GM12878 (cell line): ENCODE results near the gene PPP1CA. TPM values are rescaled to one million over a fixed set of nuclear protein-coding genes. Genes with fewer than 3 reads are reported as not detected.

Source experiments
- ASH2L ChIP-seq: fragments of 300-600, 200-600 bp; sonication (generic); IDR thresholded peaks from 2 replicates; pipeline ENCODE4 v1.6.1; 2017; ENCODE audit warnings: low read depth, mild to moderate bottlenecking, borderline replicate concordance
- BACH1 ChIP-seq: fragments of 450-650 bp; IDR thresholded peaks from 2 replicates; pipeline ENCODE4 v1.6.1; 2017; ENCODE audit warnings: mild to moderate bottlenecking, borderline replicate concordance
- BMI1 ChIP-seq: fragments of 450-650 bp; IDR thresholded peaks from 2 replicates; pipeline ENCODE4 v1.6.1; 2016; ENCODE audit warnings: mild to moderate bottlenecking, moderate library complexity, borderline replicate concordance
- CBX5 ChIP-seq: sonication (generic); IDR thresholded peaks from 2 replicates; pipeline ENCODE4 v1.6.1; 2016; ENCODE audit warnings: low read depth, moderate library complexity, mild to moderate bottlenecking, inconsistent platforms
- ESRRA ChIP-seq: IDR thresholded peaks from 2 replicates; pipeline ENCODE4 v1.6.1; 2012; ENCODE audit warnings: mild to moderate bottlenecking, low read length, improper control_type of control experiment
- HSF1 ChIP-seq: fragments of 150-350 bp; IDR thresholded peaks from 2 replicates; pipeline ENCODE4 v1.6.1; 2014; ENCODE audit warnings: mild to moderate bottlenecking, low read depth, low read length
- MEF2A ChIP-seq: IDR thresholded peaks from 2 replicates; pipeline ENCODE4 v1.6.1; 2011; ENCODE audit warnings: low read depth, mild to moderate bottlenecking, low read length, moderate library complexity; ENCODE audit not compliant: insufficient read depth
- MTA2 ChIP-seq: fragments of 450-650 bp; IDR thresholded peaks from 2 replicates; pipeline ENCODE4 v1.6.1; 2016; ENCODE audit warnings: low read depth, mild to moderate bottlenecking, moderate library complexity
- NBN ChIP-seq: fragments of 450-650 bp; IDR thresholded peaks from 2 replicates; pipeline ENCODE4 v1.6.1; 2016
- NFIC ChIP-seq: IDR thresholded peaks from 2 replicates; pipeline ENCODE4 v1.6.1; 2012; ENCODE audit warnings: low read depth, mild to moderate bottlenecking, inconsistent platforms, low read length, moderate library complexity
- NFXL1 ChIP-seq: fragments of 450-650 bp; IDR thresholded peaks from 2 replicates; pipeline ENCODE4 v1.6.1; 2017; ENCODE audit warnings: antibody characterized with exemption, mild to moderate bottlenecking, borderline replicate concordance
- PKNOX1 ChIP-seq: fragments of 450-650 bp; IDR thresholded peaks from 2 replicates; pipeline ENCODE4 v1.6.1; 2016; ENCODE audit warnings: mild to moderate bottlenecking
- POLR2A ChIP-seq: IDR thresholded peaks from 2 replicates; pipeline ENCODE4 v1.6.1; 2011; ENCODE audit warnings: low read depth, mild to moderate bottlenecking, low read length
- SRF ChIP-seq, 2 experiments: IDR thresholded peaks; 2 replicates each; pipeline ENCODE4 v1.6.1; 2011; ENCODE audit warnings: low read depth in 2 of 2, low read length in 2 of 2, mild to moderate bottlenecking in 1 of 2, moderate library complexity in 1 of 2
- YBX1 ChIP-seq: fragments of 450-650 bp; IDR thresholded peaks from 2 replicates; pipeline ENCODE4 v1.6.1; 2016; ENCODE audit warnings: antibody characterized with exemption
- ZNF274 ChIP-seq: IDR thresholded peaks from one replicate; pipeline ENCODE4 v1.8.0; 2011; ENCODE audit not compliant: insufficient read length, insufficient read depth
- polyA plus RNA-seq, 11 experiments: library from polyadenylated mRNA; depleted of rRNA in 4 of 11; unstranded in 6 of 11; stranded (reverse) in 5 of 11; fragments of >200 nt; fragmentation: Nextera tagmentation in 4 of 11; fragmentation: Illumina TruSeq in 1 of 11; extraction: Ambion mirVana in 4 of 11; extraction: Trizol in 1 of 11; gene quantifications; 1 replicate in 1 of 11; 2 replicates in 10 of 11; pipeline versions ENCODE4 v1.2.1 to v1.2.3, GENCODE V29; 2011 to 2016; ENCODE audit warnings: inconsistent platforms in 2 of 11, missing spikeins in 2 of 11, low read depth in 1 of 11
- total RNA-seq, 4 experiments: library from RNA; depleted of rRNA in 3 of 4; stranded (reverse); fragments of >200 nt in 3 of 4; fragmentation: Illumina TruSeq in 1 of 4; extraction: Trizol in 1 of 4; gene quantifications; 2 replicates each; pipeline versions ENCODE4 v1.2.1 to v1.2.3, GENCODE V29; 2013 to 2021
- TF ChIP-seq, protein P1 (sequence below): IDR thresholded peaks from 2 replicates; pipeline ENCODE4 v1.6.1; 2011; ENCODE audit warnings: borderline replicate concordance, low read depth, mild to moderate bottlenecking, moderate library complexity, mixed read lengths, low read length; ENCODE audit not compliant: insufficient read depth; ENCODE audit errors: extremely low read length

PPP1CA gene
- total and polyA plus RNA-seq, 10 of the 15 experiments (the other 5 are each of a cell fraction or from before 2014, with no cell fraction given), result 26.4 to 458 (median 240) TPM

- no peak for TF ChIP-seq MEF2A
- no peak for TF ChIP-seq ZNF274
- TF ChIP-seq, protein P1, sequence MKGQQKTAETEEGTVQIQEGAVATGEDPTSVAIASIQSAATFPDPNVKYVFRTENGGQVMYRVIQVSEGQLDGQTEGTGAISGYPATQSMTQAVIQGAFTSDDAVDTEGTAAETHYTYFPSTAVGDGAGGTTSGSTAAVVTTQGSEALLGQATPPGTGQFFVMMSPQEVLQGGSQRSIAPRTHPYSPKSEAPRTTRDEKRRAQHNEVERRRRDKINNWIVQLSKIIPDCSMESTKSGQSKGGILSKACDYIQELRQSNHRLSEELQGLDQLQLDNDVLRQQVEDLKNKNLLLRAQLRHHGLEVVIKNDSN, result no peak
- no peak for TF ChIP-seq ESRRA
- no peak for TF ChIP-seq SRF (IDR thresholded peaks at IDR 0.05; ENCODE audit: low read depth in 2 of 2, low read length in 2 of 2)
- peak; percentile 87 for TF ChIP-seq POLR2A
- TF ChIP-seq NFIC, result no peak
- TF ChIP-seq HSF1, result no peak
- no peak for TF ChIP-seq NFXL1
- TF ChIP-seq ASH2L, result no peak
- no peak for TF ChIP-seq BMI1
- peak; percentile 51 for TF ChIP-seq PKNOX1
- TF ChIP-seq CBX5, result no peak
- TF ChIP-seq BACH1, result peak; percentile 14; the same call in 1 of the 2 replicates
- TF ChIP-seq MTA2, result peak; percentile 9; the same call in 1 of the 2 replicates
- TF ChIP-seq NBN, result peak; percentile 67; the same call in 1 of the 2 replicates
- no peak for TF ChIP-seq YBX1
These were observed 48.9 kb downstream of the PPP1CA start (continued) for GRCh38 chr11:67352546-67353316.
